NCI-H128 (cell line): ENCODE results near the gene DMRTC2.
A peak's percentile ranks its signal among the peaks of the same experiment; 100 is the strongest.

Experiments
- DNase-seq: peaks from one replicate; lab custom pipeline; 2025; ENCODE audit not compliant: unreplicated experiment; lab: John Stamatoyannopoulos, UW

DMRTC2 gene

GRCh38 chr19:41845051-41845590 lies 279 bp downstream of the DMRTC2 start:
- DNase-seq = no peak

- no peak for DNase-seq
Observed at GRCh38 chr19:41847351-41848105, 2.7 kb downstream of the DMRTC2 start.

GRCh38 chr19:41848666-41849065 lies 3.8 kb downstream of the DMRTC2 start:
- no peak for DNase-seq

GRCh38 chr19:41849067-41849466 lies 4.2 kb downstream of the DMRTC2 start:
- DNase-seq = no peak

GRCh38 chr19:41850381-41850780 lies 5.5 kb downstream of the DMRTC2 start:
- no peak for DNase-seq

- DNase-seq = no peak
Observed at GRCh38 chr19:41851456-41851855, 6.6 kb downstream of the DMRTC2 start.

- no peak for DNase-seq
Observed at GRCh38 chr19:41853344-41853743, 8.5 kb downstream of the DMRTC2 start.

GRCh38 chr19:41853768-41854167 lies 8.9 kb downstream of the DMRTC2 start:
- DNase-seq = no peak

- DNase-seq = no peak
Observed at GRCh38 chr19:41859213-41859617, 14.4 kb downstream of the DMRTC2 start.

- DNase-seq = peak; percentile 98
Observed at GRCh38 chr19:41859618-41860418, 15.0 kb downstream of the DMRTC2 start, which contains the start of gene RPS19. Gene RPS19, plus strand, starts transcription at chr19:41860255. Its CDS starts 520 bp downstream, at chr19:41860775.

GRCh38 chr19:41860419-41861115 lies 15.7 kb downstream of the DMRTC2 start:
- no peak for DNase-seq

- DNase-seq = no peak
Observed at GRCh38 chr19:41861116-41861768, 16.4 kb downstream of the DMRTC2 start.

GRCh38 chr19:41861846-41862245 lies 17.0 kb downstream of the DMRTC2 start:
- no peak for DNase-seq

GRCh38 chr19:41862445-41862986 lies 17.7 kb downstream of the DMRTC2 start:
- DNase-seq = no peak

GRCh38 chr19:41863209-41863931 lies 18.5 kb downstream of the DMRTC2 start:
- no peak for DNase-seq

- DNase-seq = no peak
Observed at GRCh38 chr19:41864374-41864773, 19.5 kb downstream of the DMRTC2 start.

GRCh38 chr19:41866284-41866683 lies 21.4 kb downstream of the DMRTC2 start:
- DNase-seq = no peak

- no peak for DNase-seq
Observed at GRCh38 chr19:41868120-41868988, 23.5 kb downstream of the DMRTC2 start.

- no peak for DNase-seq
Observed at GRCh38 chr19:41868989-41869300, 24.1 kb downstream of the DMRTC2 start.
